Tibial nerve (tissue), 4 donors: ENCODE results near the gene C16orf82. TPM values are rescaled to one million over a fixed set of nuclear protein-coding genes. Genes with fewer than 3 reads are reported as not detected.

Experiments used
- DNase-seq, 2 donors: peaks; one replicate each; pipeline ENCODE4 v3.0.0-alpha.2; 2019; ENCODE audit warnings: low spot score in 2 of 2
- H3K27ac ChIP-seq, 4 donors: fragments of 200-600 bp; sonication (generic) in 3 of 4; one replicate each; pipeline ENCODE4 v1.5.1; 2017 to 2019; ENCODE audit warnings: mild to moderate bottlenecking in 1 of 4
- H3K27me3 ChIP-seq, 2 donors: fragments of 200-600 bp; sonication (generic) in 1 of 2; one replicate each; pipeline versions ENCODE4 v1.5.1 to v1.6.0; 2017 to 2019
- H3K36me3 ChIP-seq, 3 donors: fragments of 200-600 bp; sonication (generic); one replicate each; pipeline ENCODE4 v1.5.1; 2018 to 2019
- H3K4me1 ChIP-seq, 4 donors: fragments of 200-600 bp; sonication (generic) in 3 of 4; one replicate each; pipeline ENCODE4 v1.5.1; 2017 to 2019
- H3K4me3 ChIP-seq, 4 donors: fragments of 200-600 bp; sonication (generic) in 3 of 4; one replicate each; pipeline ENCODE4 v1.5.1; 2017 to 2019; ENCODE audit warnings: mild to moderate bottlenecking in 1 of 4, moderate library complexity in 1 of 4
- H3K9me3 ChIP-seq, 4 donors: fragments of 200-600 bp; sonication (generic) in 3 of 4; one replicate each; pipeline ENCODE4 v1.5.1; 2017 to 2019
- EP300 ChIP-seq, 2 donors: sonication (generic); formaldehyde crosslinking; IDR thresholded peaks; one replicate each; pipeline ENCODE4 v1.6.1; 2017; ENCODE audit warnings: antibody characterized with exemption in 2 of 2, mild to moderate bottlenecking in 1 of 2
- POLR2A ChIP-seq, 2 donors: fragments of 450-650 bp; IDR thresholded peaks; one replicate each; pipeline ENCODE4 v1.6.1; 2017; ENCODE audit warnings: antibody characterized with exemption in 2 of 2, mild to moderate bottlenecking in 2 of 2, moderate library complexity in 2 of 2
- WGBS, 2 donors: methylation state at CpG; one replicate each; pipeline ENCODE4 v1.1.5; 2018; 5-methylcytosine and 5-hydroxymethylcytosine counted together
- total RNA-seq, 4 donors: library from RNA; depleted of rRNA; stranded (reverse); fragments of >200 nt; gene quantifications; one replicate each; pipeline ENCODE4 v1.1.0, GENCODE V29; 2016
- TF ChIP-seq, protein P1 (sequence below), 5 experiments: fragments of 200-600 bp in 3 of 5; fragments of 450-650 bp in 2 of 5; sonication (generic) in 3 of 5; IDR thresholded peaks; one replicate each; pipeline ENCODE4 v1.5.1; 2016 to 2019; ENCODE audit warnings: antibody characterized with exemption in 5 of 5, mild to moderate bottlenecking in 3 of 5, moderate library complexity in 2 of 5

Gene C16orf82
- total RNA-seq, 4 donors from 2014 or later, result not detected

DNA sequence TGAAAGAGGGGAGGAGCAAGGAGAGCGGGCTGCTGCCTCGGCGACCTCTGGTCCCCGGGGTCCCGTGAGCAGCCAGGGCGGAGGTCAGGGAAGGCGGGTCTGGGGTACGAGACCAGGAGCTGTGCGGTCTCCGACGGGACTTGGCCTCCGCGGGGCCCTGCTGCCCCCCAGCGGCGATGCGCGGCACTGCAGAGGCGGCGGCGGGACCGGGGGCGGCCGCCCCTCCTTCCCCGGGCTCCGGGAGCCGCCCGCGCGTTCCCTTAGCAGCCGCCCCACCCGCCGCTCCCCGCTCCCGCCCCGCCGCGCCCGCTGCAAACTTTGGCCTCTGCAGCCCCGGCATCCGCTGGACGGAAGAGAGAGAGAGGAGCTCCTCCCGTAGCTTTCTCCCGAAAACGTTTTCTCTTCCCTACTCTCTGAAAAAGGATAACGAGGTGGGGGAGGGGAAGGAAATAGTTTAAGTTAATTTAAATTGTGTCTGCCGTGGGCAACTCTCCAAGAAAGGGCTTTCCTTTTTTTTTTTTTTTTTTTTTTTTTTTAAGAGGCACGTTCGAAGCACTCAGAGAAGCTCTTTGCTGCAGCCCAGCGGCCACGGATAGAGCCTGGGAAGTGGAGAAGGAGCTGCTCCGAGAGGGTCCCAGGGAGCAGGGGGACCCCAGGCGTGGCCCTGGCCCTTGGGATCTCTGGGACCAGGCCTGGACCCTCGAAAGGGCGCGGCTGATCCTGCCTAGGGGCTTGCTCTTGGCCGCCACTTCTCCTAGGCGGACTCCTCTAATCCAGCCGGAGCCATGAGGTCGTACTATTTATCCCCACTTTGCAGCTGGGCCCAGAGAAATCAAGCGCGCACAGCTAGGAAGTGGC is 43.2 kb downstream of the C16orf82 start:
- peak overlapping the region in 3 of 4 donors; percentile 45 to 72 (median 68) for H3K27ac ChIP-seq
- H3K27me3 ChIP-seq, result no peaks in the 10 kb centered on the region
- 3 to 4% methylated on average over 52 to 57 of the region's 61 CpGs for WGBS, 2 donors
- no peaks in the 10 kb centered on the region for H3K9me3 ChIP-seq
- peak overlapping the region in 3 of 4 donors; percentile 23 to 43 (median 28) for H3K4me3 ChIP-seq
- TF ChIP-seq POLR2A (IDR thresholded peaks at IDR 0.05) (no peak), EP300 (IDR thresholded peaks at IDR 0.05) (peak in 1 of 2 donors; percentile 11)
- TF ChIP-seq, protein P1, sequence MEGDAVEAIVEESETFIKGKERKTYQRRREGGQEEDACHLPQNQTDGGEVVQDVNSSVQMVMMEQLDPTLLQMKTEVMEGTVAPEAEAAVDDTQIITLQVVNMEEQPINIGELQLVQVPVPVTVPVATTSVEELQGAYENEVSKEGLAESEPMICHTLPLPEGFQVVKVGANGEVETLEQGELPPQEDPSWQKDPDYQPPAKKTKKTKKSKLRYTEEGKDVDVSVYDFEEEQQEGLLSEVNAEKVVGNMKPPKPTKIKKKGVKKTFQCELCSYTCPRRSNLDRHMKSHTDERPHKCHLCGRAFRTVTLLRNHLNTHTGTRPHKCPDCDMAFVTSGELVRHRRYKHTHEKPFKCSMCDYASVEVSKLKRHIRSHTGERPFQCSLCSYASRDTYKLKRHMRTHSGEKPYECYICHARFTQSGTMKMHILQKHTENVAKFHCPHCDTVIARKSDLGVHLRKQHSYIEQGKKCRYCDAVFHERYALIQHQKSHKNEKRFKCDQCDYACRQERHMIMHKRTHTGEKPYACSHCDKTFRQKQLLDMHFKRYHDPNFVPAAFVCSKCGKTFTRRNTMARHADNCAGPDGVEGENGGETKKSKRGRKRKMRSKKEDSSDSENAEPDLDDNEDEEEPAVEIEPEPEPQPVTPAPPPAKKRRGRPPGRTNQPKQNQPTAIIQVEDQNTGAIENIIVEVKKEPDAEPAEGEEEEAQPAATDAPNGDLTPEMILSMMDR (IDR thresholded peaks at IDR 0.05), result peak; percentile 90 to 99 (median 92)
- peak; percentile 59 to 60 for DNase-seq
- H3K36me3 ChIP-seq, result no peaks in the 10 kb centered on the region
- H3K4me1 ChIP-seq, result peaks cover 0 to 12% (median 5%) of the 10 kb centered on the region in 4 donors

DNA sequence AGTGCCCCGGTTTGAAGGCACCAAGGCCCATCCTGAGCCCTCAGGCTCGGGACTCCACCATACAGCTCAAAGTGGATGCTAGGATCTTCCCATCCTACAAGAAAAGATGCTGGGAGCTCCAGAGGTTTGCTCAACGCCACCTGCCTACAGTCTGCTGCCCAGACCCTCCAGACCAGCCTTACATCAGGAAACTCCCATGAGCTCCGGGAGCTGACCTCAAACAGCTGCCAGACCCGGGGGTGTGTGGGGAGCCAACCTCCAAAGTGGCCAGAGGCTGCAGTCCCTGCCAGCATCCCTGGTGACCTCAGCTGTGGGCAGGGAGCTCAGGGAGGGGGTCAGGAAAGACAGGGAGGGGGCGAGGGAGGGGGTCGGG is 43.8 kb downstream of the C16orf82 start:
- no peaks in the 10 kb centered on the region for H3K9me3 ChIP-seq
- peak overlapping the region in 2 of 4 donors; percentile 23 to 43 for H3K4me3 ChIP-seq
- DNase-seq, result no peak
- 13 to 30% methylated on average over 5 to 7 of the region's 7 CpGs for WGBS, 2 donors
- H3K4me1 ChIP-seq, result peaks cover 0 to 12% (median 5%) of the 10 kb centered on the region in 4 donors
- peak overlapping the region in 3 of 4 donors; percentile 45 to 72 (median 68) for H3K27ac ChIP-seq
- TF ChIP-seq, protein P1 (IDR thresholded peaks at IDR 0.05), result no peak
- TF ChIP-seq EP300 (IDR thresholded peaks at IDR 0.05), result no peak
- no peak for TF ChIP-seq POLR2A (IDR thresholded peaks at IDR 0.05)
- H3K36me3 ChIP-seq, result no peaks in the 10 kb centered on the region
- H3K27me3 ChIP-seq, result no peaks in the 10 kb centered on the region

DNA sequence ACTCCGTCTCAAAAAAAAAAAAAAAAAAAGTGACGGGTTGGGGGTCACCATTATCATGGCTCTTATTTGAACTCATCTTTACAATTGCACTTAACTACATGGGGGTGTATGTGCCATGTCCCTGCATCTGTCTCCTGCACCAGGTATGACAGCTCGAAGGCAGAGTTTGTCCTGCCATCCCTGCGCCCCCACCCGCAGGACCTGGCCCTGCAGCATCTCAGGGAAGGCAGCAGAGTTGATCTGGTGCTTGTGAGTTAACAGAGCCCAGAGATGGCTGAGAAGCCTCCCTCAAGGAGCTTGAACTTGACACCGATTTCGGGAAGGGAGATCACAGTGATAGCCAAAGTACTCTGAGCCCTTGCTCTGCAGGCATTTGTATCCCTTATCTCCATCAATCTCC is 44.8 kb downstream of the C16orf82 start:
- Histone ChIP-seq H3K36me3 (no peaks in the 10 kb centered on the region), H3K27me3 (no peaks in the 10 kb centered on the region), H3K4me1 (peaks cover 0 to 12% (median 5%) of the 10 kb centered on the region in 4 donors), H3K4me3 (no peak overlapping the region), H3K27ac (no peak overlapping the region), H3K9me3 (peaks cover 0 to 6% (median 0%) of the 10 kb centered on the region in 4 donors)
- no peak for DNase-seq
- 78 to 84% methylated on average over 7 of the region's 7 CpGs for WGBS, 2 donors
- no peak for TF ChIP-seq POLR2A (IDR thresholded peaks at IDR 0.05)
- TF ChIP-seq, protein P1 (IDR thresholded peaks at IDR 0.05), result no peak
- TF ChIP-seq EP300 (IDR thresholded peaks at IDR 0.05), result no peak

DNA sequence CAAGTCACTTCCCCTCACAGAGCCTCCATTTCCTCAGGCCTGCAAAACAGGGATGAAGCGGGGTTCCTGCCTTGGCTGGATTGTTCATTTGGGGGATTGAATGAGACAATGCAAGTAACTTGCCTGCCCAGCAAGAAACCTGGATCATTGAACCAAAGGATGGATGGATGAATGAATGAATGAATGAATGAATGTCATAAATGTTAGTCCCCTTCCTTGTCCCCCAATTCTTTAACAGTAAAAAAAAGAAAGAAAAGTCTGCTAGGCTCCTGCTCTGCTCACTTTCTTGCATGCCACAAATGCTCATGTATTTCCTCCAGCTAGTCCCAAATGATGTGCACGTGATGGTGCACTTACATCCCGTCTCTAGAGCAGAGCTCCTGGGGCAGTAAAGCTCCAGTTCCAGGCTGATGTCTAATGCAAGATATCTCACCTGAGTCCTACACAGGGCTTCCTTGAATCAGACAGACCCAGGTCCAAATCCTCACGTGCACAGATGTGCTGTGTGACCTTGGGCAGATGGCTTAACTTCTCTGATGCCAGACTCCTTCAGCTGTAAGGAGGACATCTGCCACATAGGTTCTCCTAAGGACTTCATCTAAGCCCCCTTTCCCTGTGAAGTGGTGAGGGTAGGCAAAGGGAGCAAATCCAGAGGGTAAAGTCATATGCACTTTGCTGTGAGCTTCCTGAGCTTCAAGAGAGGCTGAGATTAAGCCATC is 45.5 kb downstream of the C16orf82 start:
- no peak for DNase-seq
- Histone ChIP-seq H3K27me3 (no peaks in the 10 kb centered on the region), H3K9me3 (peaks cover 0 to 6% (median 0%) of the 10 kb centered on the region in 4 donors), H3K27ac (no peak overlapping the region), H3K4me3 (no peak overlapping the region), H3K4me1 (peaks cover 0 to 12% (median 5%) of the 10 kb centered on the region in 4 donors), H3K36me3 (no peaks in the 10 kb centered on the region)
- WGBS, 2 donors, result 79 to 83% methylated on average over 4 of the region's 4 CpGs
- TF ChIP-seq EP300 (IDR thresholded peaks at IDR 0.05) (no peak), POLR2A (IDR thresholded peaks at IDR 0.05) (no peak)
- TF ChIP-seq, protein P1 (IDR thresholded peaks at IDR 0.05), result no peak
